Hepatocyte (in vitro differentiated cells): ENCODE data around the gene RCAN2.

Source experiments
- CTCF ChIP-seq: fragments of 200-600 bp; sonication (generic); IDR thresholded peaks from 2 replicates; pipeline ENCODE4 v1.5.1; 2016; ENCODE audit warnings: antibody characterized with exemption, mild to moderate bottlenecking; ENCODE audit not compliant: poor library complexity
- EZH2 ChIP-seq: fragments of 200-600 bp; sonication (generic); IDR thresholded peaks from 2 replicates; pipeline ENCODE4 v1.6.1; 2016; ENCODE audit warnings: antibody characterized with exemption, mild to moderate bottlenecking, borderline replicate concordance
- EZH2phosphoT487 ChIP-seq: fragments of 200-600 bp; sonication (generic); IDR thresholded peaks from one replicate; pipeline ENCODE4 v1.6.1; 2018; ENCODE audit warnings: antibody characterized with exemption, mild to moderate bottlenecking, low read depth, moderate library complexity; ENCODE audit not compliant: unreplicated experiment, severe bottlenecking

GRCh38 chr6:46456297-46456696, 35.0 kb downstream of the RCAN2 start:
- no peak for TF ChIP-seq CTCF
- TF ChIP-seq EZH2phosphoT487, result no peak
- no peak for TF ChIP-seq EZH2
